ENCODE measurements around the gene CBL. TPM values are rescaled to one million over a fixed set of nuclear protein-coding genes. Genes with fewer than 3 reads are reported as not detected.

CBL gene
- total RNA-seq, 4 donors from 2014 or later = 10.0 to 39.9 (median 13.0) TPM

DNA sequence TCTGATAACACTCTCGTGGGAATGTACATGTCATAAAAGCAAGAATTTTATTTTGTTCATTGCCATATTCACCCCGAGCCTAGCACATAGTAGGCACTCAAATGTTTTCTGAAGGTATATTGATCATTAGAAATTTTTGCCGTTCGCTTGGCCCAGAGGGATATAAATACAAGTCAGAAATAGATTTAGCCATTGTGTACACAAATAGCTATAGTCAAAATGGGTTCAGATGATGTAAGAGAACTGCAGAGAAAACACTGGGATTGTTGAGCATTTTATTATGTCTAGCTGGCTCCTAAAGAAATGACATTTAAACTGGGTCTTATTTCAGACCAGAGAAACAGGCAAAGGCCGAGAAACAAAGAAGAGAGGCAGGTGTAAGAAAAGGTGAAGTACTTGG, 61.5 kb downstream of the CBL start:
- intact Hi-C loops (cut with DNase I; ENCODE audit: low total_unique reads) = no loop called here
- Histone ChIP-seq H3K4me1 (no peaks in the 10 kb centered on the region), H3K36me3 (no peaks in the 10 kb centered on the region), H3K9me3 (no peaks in the 10 kb centered on the region), H3K27ac (no peak overlapping the region), H3K4me3 (no peak overlapping the region), H3K27me3 (no peaks in the 10 kb centered on the region)
- no peak for DNase-seq
- TF ChIP-seq, protein P1, sequence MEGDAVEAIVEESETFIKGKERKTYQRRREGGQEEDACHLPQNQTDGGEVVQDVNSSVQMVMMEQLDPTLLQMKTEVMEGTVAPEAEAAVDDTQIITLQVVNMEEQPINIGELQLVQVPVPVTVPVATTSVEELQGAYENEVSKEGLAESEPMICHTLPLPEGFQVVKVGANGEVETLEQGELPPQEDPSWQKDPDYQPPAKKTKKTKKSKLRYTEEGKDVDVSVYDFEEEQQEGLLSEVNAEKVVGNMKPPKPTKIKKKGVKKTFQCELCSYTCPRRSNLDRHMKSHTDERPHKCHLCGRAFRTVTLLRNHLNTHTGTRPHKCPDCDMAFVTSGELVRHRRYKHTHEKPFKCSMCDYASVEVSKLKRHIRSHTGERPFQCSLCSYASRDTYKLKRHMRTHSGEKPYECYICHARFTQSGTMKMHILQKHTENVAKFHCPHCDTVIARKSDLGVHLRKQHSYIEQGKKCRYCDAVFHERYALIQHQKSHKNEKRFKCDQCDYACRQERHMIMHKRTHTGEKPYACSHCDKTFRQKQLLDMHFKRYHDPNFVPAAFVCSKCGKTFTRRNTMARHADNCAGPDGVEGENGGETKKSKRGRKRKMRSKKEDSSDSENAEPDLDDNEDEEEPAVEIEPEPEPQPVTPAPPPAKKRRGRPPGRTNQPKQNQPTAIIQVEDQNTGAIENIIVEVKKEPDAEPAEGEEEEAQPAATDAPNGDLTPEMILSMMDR (IDR thresholded peaks at IDR 0.05) = no peak
- TF ChIP-seq POLR2A (IDR thresholded peaks at IDR 0.05) = no peak

GRCh38 chr11:119273721-119274120, 67.6 kb downstream of the CBL start:
- intact Hi-C loops (cut with DNase I; ENCODE audit: low total_unique reads) = no loop called here
- Histone ChIP-seq H3K27me3 (no peaks in the 10 kb centered on the region), H3K9me3 (no peaks in the 10 kb centered on the region), H3K27ac (no peak overlapping the region), H3K4me1 (no peaks in the 10 kb centered on the region), H3K4me3 (no peak overlapping the region), H3K36me3 (no peaks in the 10 kb centered on the region)
- TF ChIP-seq POLR2A (IDR thresholded peaks at IDR 0.05) = no peak
- no peak for DNase-seq

DNA sequence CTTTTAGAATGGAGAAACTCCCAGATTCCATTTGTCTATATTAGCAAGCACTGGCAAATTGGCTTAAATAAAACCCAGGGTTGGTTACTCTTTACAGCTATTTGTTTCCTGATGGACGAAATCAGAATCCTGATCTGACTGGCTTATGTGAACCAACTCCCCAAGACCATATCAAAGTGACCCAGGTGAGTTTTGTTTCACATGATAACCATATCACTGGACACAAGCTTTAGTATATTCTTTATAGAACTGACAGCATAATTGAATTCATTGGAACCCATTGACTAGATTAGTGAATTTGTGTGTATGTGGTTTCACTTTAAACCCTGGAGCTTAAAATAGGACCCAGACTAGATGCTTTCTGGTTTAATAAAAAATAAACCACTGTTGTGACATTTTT, 71.5 kb downstream of the CBL start:
- no peaks in the 10 kb centered on the region for H3K36me3 ChIP-seq
- no peaks in the 10 kb centered on the region for H3K4me1 ChIP-seq
- H3K27ac ChIP-seq = no peak overlapping the region
- intact Hi-C loops (cut with DNase I; ENCODE audit: low total_unique reads) = no loop called here
- TF ChIP-seq, protein P1 (IDR thresholded peaks at IDR 0.05) = no peak
- TF ChIP-seq POLR2A (IDR thresholded peaks at IDR 0.05) = no peak
- DNase-seq = no peak
- H3K27me3 ChIP-seq = no peaks in the 10 kb centered on the region
- no peaks in the 10 kb centered on the region for H3K9me3 ChIP-seq
- no peak overlapping the region for H3K4me3 ChIP-seq

DNA sequence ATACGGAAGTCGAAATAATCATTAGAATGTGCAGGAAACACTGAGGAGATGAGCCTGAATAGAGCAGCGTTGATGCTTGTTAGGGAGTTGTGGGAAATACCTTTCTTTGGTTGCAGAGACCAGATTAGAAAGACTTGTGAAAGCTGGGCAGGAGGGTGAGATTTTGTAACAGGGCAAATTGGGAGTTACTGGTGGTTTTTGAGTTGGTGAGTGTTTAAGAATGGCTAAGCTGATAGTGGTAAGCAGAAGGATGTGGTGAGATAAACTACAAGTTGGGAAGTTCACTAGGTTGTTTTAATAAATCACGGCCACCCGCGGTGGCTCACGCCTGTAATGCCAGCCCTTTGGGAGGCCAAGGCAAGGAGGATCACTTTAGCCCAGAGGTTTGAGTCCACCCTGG, 76.4 kb downstream of the CBL start:
- no peaks in the 10 kb centered on the region for H3K36me3 ChIP-seq
- no peaks in the 10 kb centered on the region for H3K4me1 ChIP-seq
- DNase-seq = no peak
- no peak overlapping the region for H3K27ac ChIP-seq
- intact Hi-C loops (cut with DNase I; ENCODE audit: low total_unique reads) = no loop called here
- TF ChIP-seq, protein P1 (IDR thresholded peaks at IDR 0.05) = no peak
- TF ChIP-seq POLR2A (IDR thresholded peaks at IDR 0.05) = no peak
- H3K4me3 ChIP-seq = no peak overlapping the region
- no peaks in the 10 kb centered on the region for H3K9me3 ChIP-seq
- H3K27me3 ChIP-seq = no peaks in the 10 kb centered on the region

DNA sequence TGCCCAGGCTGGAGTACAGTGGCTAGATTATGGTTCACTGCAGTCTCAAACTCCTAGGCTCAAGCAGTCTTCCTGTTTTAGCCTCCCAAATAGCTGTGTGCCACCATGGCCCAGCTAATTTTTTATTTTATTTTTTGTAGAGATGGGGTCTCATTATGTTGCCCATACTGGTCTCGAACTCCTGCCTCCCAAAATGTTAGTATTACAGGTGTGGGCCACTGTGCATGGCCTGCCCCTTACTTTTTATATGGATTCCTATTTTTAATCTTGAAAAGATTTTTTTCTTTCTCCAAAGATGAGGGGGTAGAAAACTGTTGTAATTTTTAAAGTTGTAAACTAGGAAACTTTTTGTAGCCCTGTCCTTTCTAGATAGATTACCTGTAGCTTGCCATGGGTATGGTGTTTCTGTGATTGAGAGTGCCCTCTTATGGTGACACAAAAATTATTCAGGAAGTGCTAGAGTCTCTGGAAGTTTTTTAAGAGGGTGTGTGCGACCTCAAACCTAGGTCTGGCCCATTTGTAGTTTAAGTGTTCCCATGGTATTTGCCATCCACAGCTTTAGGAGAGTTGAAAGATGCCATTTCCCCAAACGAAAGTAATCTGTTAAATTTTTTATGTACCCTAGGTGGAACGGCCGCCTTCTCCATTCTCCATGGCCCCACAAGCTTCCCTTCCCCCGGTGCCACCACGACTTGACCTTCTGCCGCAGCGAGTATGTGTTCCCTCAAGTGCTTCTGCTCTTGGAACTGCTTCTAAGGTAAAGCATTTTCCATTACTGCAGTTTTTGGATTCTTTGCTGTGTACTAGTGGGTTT, 78.4 kb downstream of the CBL start:
- intact Hi-C loops (cut with DNase I; ENCODE audit: low total_unique reads) = no loop called here

More for the DNA sequence above, 78.4 kb downstream of the CBL start:
- no peaks in the 10 kb centered on the region for H3K4me1 ChIP-seq
- H3K4me3 ChIP-seq = no peak overlapping the region
- TF ChIP-seq POLR2A (IDR thresholded peaks at IDR 0.05) = no peak
- TF ChIP-seq, protein P1 (IDR thresholded peaks at IDR 0.05) = peak; percentile 19 to 48 (median 40)
- H3K27me3 ChIP-seq = no peaks in the 10 kb centered on the region
- H3K9me3 ChIP-seq = no peaks in the 10 kb centered on the region
- H3K36me3 ChIP-seq = no peaks in the 10 kb centered on the region
- DNase-seq = no peak
- H3K27ac ChIP-seq = no peak overlapping the region
